Placental pericyte (primary cell): Measurements from ENCODE around the gene ZNF627. TPM values are rescaled to one million over a fixed set of nuclear protein-coding genes. Genes with fewer than 3 reads are reported as not detected.

Experiments
- total RNA-seq: library from RNA; depleted of rRNA; stranded (reverse); fragments of >200 nt; gene quantifications from 2 replicates; pipeline ENCODE4 v1.2.3, GENCODE V29; 2012

Gene ZNF627
- total RNA-seq = 14.7 and 15.2 TPM in 2 replicates

DNA sequence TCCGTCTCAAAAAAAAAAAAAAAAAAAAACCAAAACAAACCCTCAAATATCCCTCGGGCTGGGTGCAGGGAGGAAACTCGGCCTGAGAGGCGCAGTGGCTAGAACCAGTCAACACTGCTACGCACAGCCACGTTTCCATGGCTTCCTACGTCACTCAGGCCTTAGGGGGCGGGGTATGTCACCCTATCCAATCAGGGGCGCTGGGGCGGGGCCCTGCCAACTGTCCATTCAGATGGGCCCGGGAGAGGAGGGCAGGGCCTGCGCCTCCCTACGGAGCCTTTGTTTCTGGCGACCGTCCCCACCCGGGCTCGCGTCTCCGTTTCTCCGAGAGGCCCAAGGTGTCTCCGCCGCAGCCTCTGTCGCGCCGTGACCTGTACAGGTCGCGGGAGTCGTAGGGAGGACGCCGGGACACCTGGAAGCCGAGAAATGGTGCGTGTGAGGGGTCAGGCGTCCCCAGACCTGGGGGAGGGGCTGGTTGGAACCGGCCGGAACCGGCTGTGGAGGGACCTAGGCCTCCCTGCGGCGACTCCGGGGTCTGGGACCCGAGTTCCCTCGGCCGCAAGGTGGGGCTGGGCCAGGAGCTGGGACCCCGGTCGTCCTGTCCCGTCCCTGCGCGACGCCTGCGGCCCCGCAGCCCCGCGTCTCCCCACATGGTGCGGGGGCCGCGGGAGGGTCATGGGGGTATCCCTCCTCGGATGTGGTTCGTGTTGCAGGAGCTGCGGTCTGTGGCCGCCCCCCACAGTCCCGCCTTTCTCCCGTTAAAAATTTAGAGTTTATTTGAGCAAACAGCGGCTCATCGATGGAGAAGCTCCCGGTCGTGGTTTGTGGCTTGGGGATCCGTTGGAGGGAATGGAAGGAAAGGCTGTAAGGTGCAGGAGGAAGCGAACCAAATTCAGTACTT is at the start of gene ZNF627:
ZNF627 (plus strand) TSS at position 282 of the 901 bp plus-strand sequence; CDS start at position 427, 145 bp downstream.

DNA sequence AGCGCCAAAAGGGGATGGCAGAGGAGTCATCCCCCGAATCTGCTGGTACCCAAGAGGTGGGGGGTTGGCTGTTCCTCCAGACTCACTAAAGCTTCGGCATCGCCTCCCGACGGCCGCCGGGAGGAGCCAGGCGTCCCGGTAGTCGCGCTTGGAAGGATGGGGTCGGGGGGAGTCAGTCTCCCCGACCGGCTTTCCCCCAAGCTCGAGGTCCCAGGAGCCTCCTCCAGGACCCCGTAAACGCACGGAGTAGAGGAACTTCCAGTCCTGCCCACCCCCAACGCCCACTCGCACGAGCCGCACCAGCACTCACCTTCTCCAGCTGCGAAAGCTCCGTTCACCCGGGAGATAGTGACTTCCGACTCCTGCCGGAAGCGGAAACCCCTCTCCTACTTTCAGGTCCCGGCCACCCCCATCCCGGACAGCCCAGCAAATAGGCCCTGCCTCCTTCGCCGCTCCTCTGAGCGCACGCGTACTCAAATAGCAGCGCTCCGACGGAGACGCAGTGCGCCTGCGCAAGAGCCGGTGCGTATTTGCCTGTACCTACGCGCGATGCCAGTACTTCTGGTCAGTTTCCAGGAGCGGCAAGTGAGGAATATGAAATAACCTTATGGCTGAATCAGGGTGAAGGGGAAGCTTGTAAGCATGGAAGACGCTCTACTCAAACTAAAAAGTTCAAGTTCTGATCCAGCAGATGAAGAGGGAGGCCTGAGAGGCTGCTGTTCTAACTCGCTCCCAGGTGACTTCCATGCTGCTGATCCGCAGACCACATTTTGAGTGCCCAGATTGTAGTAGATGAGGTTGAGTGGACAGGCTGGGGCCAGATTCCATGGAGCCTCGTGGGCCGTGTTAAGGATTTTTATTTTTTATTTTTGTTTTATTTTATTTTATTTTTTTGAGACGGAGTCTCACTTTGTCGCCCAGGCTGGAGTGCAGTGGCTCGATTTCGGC is 38.1 kb upstream of the ZNF627 start, which contains the start of gene ELOF1:
ELOF1 (minus strand) TSS at position 350 of the 948 bp plus-strand sequence. CDS start 4,883 bp downstream, outside the sequence.

DNA sequence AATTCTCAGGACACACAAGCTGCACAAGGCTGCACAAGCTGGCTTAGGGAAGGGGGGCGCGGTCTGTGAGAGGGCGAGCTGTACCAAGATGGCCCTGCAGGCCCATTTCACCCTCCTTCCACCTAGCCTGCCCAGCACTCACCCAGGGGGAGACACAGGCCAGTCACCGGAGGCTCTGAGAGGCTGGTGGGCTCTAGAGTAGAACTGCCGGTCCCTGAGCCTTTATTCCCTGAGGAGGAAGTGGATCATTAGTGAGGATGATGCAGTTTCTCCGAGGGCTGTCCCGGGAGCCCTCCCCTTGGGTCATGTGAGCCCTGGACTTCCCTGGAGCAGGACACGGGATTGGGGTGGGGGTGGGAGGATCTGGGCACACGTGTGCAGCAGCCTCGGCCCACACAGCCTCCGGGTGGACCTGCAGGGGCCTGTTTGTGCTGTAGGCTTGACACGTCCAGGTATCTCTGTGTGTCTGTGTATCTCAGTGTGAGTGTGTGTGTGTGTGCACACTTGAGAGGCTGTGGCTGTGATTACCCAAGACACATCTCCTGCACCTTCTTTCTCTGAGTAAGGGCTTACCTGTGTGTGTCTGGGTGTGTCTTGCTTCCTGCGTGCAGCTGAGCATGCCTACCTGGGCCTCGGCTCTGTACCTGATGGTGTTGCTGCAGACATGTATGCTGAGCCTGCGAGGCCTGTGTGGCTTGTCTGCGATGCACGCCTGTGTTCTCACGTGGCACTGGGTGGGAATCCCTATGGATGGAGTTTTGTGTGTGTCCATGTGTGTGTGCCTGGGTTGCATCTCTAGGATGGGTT is 19.6 kb upstream of the ZNF627 start, which contains the start of gene ACP5:
ACP5 (minus strand) TSS at position 195 of the 807 bp plus-strand sequence. CDS start 328 bp downstream, outside the sequence.

Other genes starting within 250 kb of the ZNF627 start
- gene PLPPR2, start 242.1 kb upstream of the ZNF627 start, total RNA-seq = 17.8 and 21.7 TPM in 2 replicates
- 0.72 and 1.1 TPM in 2 replicates for gene SWSAP1, start 222.8 kb upstream of the ZNF627 start, total RNA-seq
- gene EPOR, start 213.2 kb upstream of the ZNF627 start, total RNA-seq = 5.9 and 19.5 TPM in 2 replicates
- 1.4 and 2.4 TPM in 2 replicates for gene RGL3, start 178.2 kb upstream of the ZNF627 start, total RNA-seq
- 0.14 TPM in 1 of 2 replicates, not detected in the other for gene ODAD3, start 162.4 kb upstream of the ZNF627 start, total RNA-seq
- gene PRKCSH, start 161.8 kb upstream of the ZNF627 start, total RNA-seq = 163 and 165 TPM in 2 replicates
- gene ELAVL3, start 116.4 kb upstream of the ZNF627 start, total RNA-seq = under 0.01 TPM in 1 of 2 replicates, not detected in the other
- 6.6 and 7.0 TPM in 2 replicates for gene ZNF653, start 91.6 kb upstream of the ZNF627 start, total RNA-seq
- 30.4 and 38.1 TPM in 2 replicates for gene ECSIT, start 68.3 kb upstream of the ZNF627 start, total RNA-seq
- 13.8 and 26.8 TPM in 2 replicates for gene CNN1, start 58.6 kb upstream of the ZNF627 start, total RNA-seq
- 56.1 and 56.7 TPM in 2 replicates for gene ELOF1, start 38.3 kb upstream of the ZNF627 start, total RNA-seq
- 10.3 and 12.7 TPM in 2 replicates for gene ACP5, start 19.8 kb upstream of the ZNF627 start, total RNA-seq
- 2.0 and 5.2 TPM in 2 replicates for gene ZNF823, start 141.5 kb downstream of the ZNF627 start, total RNA-seq
- 3.7 and 8.0 TPM in 2 replicates for gene ZNF441, start 169.5 kb downstream of the ZNF627 start, total RNA-seq
- 0.22 and 1.6 TPM in 2 replicates for gene ZNF491, start 201.0 kb downstream of the ZNF627 start, total RNA-seq
- 8.3 and 14.0 TPM in 2 replicates for gene ZNF440, start 216.8 kb downstream of the ZNF627 start, total RNA-seq